HG03066 (cell line): Measurements from ENCODE around the gene TNFSF12.

Source experiments
- ATAC-seq: cut with Tn5 transposase; IDR thresholded peaks from one replicate; pipeline ENCODE4 v1.9.1; 2021; ENCODE audit warnings: low read depth; ENCODE audit not compliant: unreplicated experiment

Gene TNFSF12

DNA sequence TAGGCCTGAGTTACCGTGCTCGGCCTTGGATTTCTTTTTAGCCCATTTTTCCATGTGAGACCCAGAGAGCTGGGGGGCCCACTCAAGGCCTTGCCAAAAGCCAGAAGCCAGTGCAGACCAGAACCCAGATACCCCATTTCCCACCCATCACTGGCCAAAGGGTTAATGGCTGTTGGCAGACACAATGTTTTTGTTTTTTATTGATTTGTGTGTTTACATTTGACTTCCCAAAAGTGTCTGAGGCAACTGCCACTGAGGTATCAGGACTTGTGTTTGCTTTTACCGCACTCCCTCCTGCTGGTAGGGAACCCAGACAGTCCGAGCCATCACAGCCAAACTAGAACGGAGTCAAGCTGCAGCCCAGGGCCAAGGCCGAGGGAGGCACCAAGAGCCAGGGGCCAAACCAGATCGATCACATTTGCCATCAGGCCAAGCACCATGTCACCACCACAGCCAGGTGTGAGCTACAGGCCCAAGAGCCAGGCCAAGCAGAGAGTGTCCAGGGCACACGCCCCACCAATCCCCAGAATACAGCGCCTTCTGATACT is 7.7 kb upstream of the TNFSF12 start:
- no peak for ATAC-seq

DNA sequence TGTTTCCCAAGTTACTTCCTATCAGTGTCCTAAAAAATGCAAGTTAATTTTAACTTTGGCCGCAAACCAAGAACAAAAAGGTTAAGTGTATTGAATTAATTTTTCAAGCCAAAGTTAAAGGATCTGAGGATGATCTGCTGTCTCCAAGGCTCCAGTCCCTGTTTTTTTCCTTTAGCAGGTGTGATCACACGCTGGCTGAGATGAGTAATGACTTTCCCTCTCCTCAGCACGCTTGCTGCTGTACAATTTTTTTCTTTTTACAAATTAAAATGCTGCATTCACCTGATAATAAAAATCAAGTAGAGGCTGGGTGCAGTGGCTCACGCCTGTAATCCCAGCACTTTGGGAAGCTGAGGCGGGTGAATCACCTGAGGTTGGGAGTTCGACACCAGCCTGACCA is 3.9 kb upstream of the TNFSF12 start:
- no peak for ATAC-seq

DNA sequence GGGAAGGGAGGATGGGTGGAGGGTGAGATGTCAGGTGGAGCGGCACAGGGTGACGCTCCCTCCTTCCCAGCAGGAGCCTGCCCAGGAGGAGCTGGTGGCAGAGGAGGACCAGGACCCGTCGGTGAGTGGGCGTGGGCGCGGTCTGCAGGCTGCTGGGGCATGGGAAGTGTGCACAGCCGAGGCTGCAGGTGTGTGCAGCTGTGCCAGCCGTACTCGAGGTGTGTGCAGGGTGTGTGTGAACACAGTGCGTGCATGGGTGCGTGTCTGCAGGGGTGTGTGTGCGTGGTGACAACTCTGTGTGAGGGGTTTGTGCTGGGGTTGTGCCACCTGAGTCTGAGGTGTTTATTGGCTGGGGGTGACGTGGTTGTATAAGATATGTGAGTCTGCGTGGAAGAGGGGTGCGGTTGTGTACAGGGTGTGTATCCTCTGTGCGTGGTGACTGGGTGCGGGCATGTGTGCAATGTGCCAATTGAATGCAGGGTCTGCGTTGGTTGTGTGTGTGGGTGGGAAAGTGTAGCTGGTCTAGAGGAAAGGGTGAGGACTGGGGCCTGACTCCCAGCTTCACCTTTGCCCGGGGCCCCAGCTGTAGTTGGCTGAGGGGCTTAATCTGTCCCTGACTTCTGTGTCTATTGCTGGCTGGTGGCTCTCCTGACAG is 670 bp downstream of the TNFSF12 start:
- ATAC-seq: no peak

DNA sequence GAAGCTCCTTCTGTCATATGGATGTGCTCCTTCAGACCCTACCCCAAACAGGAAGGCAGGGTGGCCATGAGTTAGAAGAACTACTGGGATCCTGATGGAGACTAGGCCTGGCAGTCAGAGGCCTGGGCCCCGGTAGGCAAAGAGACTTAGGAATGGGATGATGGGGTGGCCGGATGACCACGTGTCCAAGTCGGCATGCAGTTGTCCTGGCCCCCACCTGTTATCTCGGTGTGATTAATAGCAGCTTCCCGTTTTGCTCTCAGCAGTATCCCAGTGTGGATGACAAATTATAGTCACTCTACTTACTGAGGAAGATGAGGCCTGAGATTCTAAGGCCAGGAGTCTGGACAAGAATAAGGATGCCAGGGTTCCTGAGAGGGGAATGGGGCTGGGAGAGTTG is 1.5 kb downstream of the TNFSF12 start:
- no peak for ATAC-seq

GRCh38 chr17:7551396-7551795 is 2.5 kb downstream of the TNFSF12 start:
- ATAC-seq: no peak

- ATAC-seq: no peak
Observed at GRCh38 chr17:7552621-7553051, 3.8 kb downstream of the TNFSF12 start.

GRCh38 chr17:7553356-7553755 is 4.5 kb downstream of the TNFSF12 start:
- no peak for ATAC-seq

DNA sequence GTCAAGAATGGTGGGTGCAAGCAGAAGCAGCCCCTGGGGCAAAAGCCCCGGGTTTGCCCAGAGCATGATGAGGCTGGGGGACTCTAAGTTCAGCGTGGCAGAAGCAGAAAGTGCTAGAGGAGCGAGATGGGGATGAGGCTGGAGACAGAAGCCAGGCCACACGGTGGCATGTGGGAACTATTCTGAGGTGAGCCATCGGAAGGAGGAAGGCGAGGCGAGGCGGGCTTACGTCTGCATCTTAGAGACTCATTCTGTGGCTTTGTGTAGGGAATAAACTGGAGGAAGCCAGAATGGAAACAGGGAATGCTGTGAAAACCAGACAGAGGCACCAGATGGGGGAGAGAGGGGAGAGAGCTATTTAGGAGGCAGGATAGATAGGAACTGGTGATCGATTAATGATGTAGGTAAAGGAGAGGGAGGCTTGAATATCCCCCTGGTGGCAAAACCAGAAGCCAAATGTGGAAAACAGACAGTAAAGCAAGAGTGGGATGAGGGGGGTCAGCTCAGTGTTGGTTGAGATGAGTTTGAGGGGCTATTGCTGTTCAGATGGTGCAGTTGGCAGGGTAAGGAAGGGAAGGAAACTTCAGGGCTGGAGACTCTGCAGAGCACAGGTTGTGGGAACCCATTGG is 6.6 kb downstream of the TNFSF12 start:
- ATAC-seq: no peak

DNA sequence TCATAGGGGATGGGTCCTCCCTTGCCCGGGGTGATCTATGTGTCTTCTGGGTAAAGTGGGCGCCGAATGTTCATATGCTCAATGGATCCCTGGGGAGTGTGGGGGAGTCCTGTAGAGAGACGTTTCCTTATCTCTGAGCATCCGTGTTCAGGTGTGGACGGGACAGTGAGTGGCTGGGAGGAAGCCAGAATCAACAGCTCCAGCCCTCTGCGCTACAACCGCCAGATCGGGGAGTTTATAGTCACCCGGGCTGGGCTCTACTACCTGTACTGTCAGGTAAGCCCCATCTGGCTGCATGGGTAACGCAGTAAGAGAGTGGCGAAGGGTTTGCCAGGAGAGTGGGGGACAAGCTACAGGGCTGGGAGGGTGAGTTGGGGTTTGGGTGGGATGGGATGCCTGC is 7.8 kb downstream of the TNFSF12 start:
- no peak for ATAC-seq

DNA sequence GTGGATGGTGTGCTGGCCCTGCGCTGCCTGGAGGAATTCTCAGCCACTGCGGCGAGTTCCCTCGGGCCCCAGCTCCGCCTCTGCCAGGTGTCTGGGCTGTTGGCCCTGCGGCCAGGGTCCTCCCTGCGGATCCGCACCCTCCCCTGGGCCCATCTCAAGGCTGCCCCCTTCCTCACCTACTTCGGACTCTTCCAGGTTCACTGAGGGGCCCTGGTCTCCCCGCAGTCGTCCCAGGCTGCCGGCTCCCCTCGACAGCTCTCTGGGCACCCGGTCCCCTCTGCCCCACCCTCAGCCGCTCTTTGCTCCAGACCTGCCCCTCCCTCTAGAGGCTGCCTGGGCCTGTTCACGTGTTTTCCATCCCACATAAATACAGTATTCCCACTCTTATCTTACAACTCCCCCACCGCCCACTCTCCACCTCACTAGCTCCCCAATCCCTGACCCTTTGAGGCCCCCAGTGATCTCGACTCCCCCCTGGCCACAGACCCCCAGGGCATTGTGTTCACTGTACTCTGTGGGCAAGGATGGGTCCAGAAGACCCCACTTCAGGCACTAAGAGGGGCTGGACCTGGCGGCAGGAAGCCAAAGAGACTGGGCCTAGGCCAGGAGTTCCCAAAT is 8.4 kb downstream of the TNFSF12 start:
- ATAC-seq: no peak

DNA sequence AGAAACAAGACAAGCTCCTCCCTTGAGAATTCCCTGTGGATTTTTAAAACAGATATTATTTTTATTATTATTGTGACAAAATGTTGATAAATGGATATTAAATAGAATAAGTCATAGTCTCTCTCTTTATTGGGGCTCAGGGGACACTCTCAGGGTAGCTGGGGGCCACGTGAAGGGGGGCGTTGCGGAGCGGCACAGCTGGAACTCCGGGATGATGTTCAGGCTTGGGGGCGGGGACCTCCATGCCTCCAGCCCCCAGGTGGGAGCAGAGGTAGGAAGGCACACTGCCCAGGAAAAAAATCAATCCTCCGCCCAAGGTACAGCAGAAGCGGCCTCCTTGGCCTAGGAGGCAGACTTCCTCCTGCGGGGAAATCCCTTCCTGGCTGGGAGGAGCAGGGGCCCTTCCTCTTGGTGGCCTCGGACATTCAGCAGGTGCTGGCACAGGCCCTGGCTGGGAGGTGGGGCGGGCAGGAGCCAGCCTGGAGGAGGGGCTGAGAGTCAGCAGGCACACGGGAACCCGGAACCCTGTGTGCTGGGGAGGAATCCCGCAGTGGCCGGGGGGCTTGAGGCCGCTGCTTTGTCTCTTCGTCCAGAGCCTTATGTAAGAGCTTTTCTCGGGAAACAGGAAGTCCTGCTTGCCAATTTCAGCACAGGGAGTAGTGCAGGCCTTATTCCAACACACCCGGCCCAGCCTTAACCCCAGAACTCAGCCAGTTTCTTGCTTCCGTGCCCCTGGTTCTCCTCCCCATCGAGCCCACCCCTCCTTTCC is 9.1 kb downstream of the TNFSF12 start:
- no peak for ATAC-seq

- no peak for ATAC-seq
Observed at GRCh38 chr17:7558544-7559319, 9.9 kb downstream of the TNFSF12 start, which contains the start of gene TNFSF13. Gene TNFSF13 (plus strand): TSS chr17:7558750. CDS start chr17:7559040, 290 bp downstream.

GRCh38 chr17:7559320-7560171 is 10.7 kb downstream of the TNFSF12 start:
- ATAC-seq: no peak

- ATAC-seq: no peak
Observed at GRCh38 chr17:7560172-7561027, 11.5 kb downstream of the TNFSF12 start.

- ATAC-seq: no peak
Observed at GRCh38 chr17:7561028-7561575, 12.2 kb downstream of the TNFSF12 start.

GRCh38 chr17:7561589-7562207 is 12.8 kb downstream of the TNFSF12 start, which contains the start of gene SENP3:
Gene SENP3 (plus strand): TSS chr17:7561919. CDS start chr17:7563077, 1,158 bp downstream.
- peak; percentile 61 for ATAC-seq

- ATAC-seq: no peak
Observed at GRCh38 chr17:7562208-7562605, 13.3 kb downstream of the TNFSF12 start.
